ENCODE data around the gene ERBB2. TPM values are rescaled to one million over a fixed set of nuclear protein-coding genes. Genes with fewer than 3 reads are reported as not detected.
"Not testable (repeated sequence)": the region's sequence is repeated elsewhere in the genome, so short reads cannot be mapped to it uniquely, and the experiment has no call there.

Gene ERBB2
- total and polyA plus RNA-seq, 5 donors from 2014 or later = 0.36 to 5.5 (median 0.67) TPM

DNA sequence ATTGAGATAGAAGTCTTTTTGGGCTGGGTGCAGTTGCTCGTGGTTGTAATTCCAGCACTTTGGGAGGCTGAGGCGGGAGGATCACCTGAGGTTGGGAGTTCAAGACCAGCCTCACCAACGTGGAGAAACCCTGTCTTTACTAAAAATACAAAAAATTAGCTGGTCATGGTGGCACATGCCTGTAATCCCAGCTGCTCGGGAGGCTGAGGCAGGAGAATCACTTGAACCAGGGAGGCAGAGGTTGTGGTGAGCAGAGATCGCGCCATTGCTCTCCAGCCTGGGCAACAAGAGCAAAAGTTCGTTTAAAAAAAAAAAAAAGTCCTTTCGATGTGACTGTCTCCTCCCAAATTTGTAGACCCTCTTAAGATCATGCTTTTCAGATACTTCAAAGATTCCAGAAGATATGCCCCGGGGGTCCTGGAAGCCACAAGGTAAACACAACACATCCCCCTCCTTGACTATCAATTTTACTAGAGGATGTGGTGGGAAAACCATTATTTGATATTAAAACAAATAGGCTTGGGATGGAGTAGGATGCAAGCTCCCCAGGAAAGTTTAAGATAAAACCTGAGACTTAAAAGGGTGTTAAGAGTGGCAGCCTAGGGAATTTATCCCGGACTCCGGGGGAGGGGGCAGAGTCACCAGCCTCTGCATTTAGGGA lies 577 bp upstream of the ERBB2 start:
- not testable (repeated sequence) for H3K36me3 ChIP-seq (ENCODE audit: control insufficient read depth, insufficient read depth, low read length); DNase-seq; H3K36me3 Mint-ChIP-seq; H3K27me3 ChIP-seq (ENCODE audit: control insufficient read depth, insufficient read depth, low read length); H3K27ac ChIP-seq (ENCODE audit: insufficient read depth, low read length, poor library complexity, severe bottlenecking); H3K9me3 ChIP-seq (ENCODE audit: control insufficient read depth in 2 of 2, low read length in 2 of 2); ATAC-seq (ENCODE audit: low read depth in 2 of 2); H3K9me3 Mint-ChIP-seq; H3K4me3 ChIP-seq (ENCODE audit: low read depth, low read length)
- peaks cover 0 to 23% (median 7%) of the 10 kb centered on the region in 4 donors for H3K4me1 Mint-ChIP-seq
- peak overlapping the region in 1 of 3 donors; percentile 60 for H3K27ac Mint-ChIP-seq
- peaks cover 11% of the 10 kb centered on the region for H3K4me1 ChIP-seq (ENCODE audit: control insufficient read depth, insufficient read depth, low read length, poor library complexity, severe bottlenecking)
- H3K27me3 Mint-ChIP-seq = peaks cover 63% of the 10 kb centered on the region
- peak overlapping the region in 2 of 4 donors; percentile 41 to 46 for H3K4me3 Mint-ChIP-seq

DNA sequence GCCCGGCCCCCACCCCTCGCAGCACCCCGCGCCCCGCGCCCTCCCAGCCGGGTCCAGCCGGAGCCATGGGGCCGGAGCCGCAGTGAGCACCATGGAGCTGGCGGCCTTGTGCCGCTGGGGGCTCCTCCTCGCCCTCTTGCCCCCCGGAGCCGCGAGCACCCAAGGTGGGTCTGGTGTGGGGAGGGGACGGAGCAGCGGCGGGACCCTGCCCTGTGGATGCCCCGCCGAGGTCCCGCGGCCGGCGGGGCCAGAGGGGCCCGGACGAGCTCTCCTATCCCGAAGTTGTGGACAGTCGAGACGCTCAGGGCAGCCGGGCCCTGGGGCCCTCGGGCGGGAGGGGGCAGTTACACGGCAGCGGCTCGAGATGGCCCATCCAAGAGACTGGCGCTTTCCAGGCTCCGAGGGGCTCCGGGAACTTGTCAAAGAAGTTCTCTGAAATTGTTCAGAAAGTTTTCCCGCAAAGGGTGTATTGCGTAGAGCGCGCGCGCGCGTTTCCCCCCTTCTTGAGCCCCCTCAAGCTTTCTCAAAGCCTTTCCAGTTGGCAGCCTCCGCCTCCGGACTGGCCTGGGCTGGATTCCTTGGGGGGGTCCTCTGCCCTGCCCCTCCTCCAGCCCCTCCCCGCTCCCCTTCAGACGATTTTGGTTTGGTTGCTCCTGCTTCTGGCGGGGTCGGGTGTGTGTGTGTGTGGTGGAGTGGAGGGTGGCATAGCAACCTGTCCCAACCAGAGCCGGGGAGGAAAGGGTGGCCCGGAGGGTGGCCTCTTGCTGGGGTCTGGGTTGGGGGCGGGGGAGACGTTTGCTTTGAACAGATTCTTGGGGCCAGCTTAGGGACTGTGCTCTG lies 504 bp downstream of the ERBB2 start:
- Histone ChIP-seq H3K9me3 (ENCODE audit: control insufficient read depth in 2 of 2, low read length in 2 of 2) (no peaks in the 10 kb centered on the region), H3K27me3 (ENCODE audit: control insufficient read depth, insufficient read depth, low read length) (peaks cover 10% of the 10 kb centered on the region), H3K4me1 (ENCODE audit: control insufficient read depth, insufficient read depth, low read length, poor library complexity, severe bottlenecking) (peaks cover 11% of the 10 kb centered on the region), H3K4me3 (ENCODE audit: low read depth, low read length) (no peak overlapping the region), H3K36me3 (ENCODE audit: control insufficient read depth, insufficient read depth, low read length) (no peaks in the 10 kb centered on the region), H3K27ac (ENCODE audit: insufficient read depth, low read length, poor library complexity, severe bottlenecking) (no peak overlapping the region)
- Mint-ChIP-seq H3K27me3 (peaks cover 55% of the 10 kb centered on the region), H3K4me1 (peaks cover 0 to 29% (median 8%) of the 10 kb centered on the region in 4 donors), H3K4me3 (peak overlapping the region in 1 of 4 donors; percentile 41), H3K36me3 (no peaks in the 10 kb centered on the region), H3K9me3 (peaks cover 0 to 3% (median 0%) of the 10 kb centered on the region in 7 donors), H3K27ac (no peak overlapping the region)
- ATAC-seq (ENCODE audit: low read depth in 2 of 2) (no peak), DNase-seq (no peak)

DNA sequence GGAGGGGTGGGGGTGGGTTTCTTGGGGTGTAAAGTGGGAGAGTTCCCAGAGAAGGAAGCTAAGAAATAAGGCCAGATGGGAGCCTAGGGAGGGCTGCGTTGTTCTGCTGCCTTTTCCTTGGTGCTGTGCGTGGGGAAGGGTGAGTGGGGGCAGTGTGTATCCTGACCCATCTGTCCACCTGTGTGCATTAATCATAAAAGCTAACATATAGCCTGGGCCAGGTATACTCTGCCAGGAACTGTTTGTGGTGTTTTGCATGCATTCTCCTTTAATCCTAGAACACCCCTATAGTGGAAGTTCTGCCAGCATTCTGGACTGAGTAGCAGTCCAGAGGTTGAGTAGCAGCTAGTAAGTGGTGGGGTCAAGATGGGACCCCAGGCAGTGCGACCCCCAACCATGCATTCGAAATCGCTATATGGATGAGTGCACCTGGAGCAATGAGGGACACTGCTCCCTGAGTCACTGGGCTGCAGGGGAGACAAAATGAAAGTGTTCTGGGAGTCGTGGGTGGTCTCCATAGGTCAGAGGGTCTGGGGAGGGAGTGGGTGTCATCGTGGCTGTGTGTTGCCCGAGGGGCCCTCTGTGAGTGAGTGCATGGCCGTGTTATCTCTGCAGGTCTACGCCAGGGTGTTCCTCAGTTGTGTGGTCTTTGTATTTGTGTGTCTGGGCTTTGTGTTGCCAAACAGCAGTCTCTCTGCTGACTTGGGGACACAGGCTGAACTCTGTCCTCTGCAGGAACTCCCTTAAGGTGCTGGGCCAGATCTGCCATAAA lies 1.3 kb downstream of the ERBB2 start:
- Mint-ChIP-seq H3K27ac (no peak overlapping the region), H3K9me3 (peaks cover 0 to 3% (median 0%) of the 10 kb centered on the region in 7 donors), H3K36me3 (no peaks in the 10 kb centered on the region), H3K27me3 (peaks cover 55% of the 10 kb centered on the region), H3K4me1 (peaks cover 0 to 33% (median 8%) of the 10 kb centered on the region in 4 donors), H3K4me3 (no peak overlapping the region)
- Histone ChIP-seq H3K27ac (ENCODE audit: insufficient read depth, low read length, poor library complexity, severe bottlenecking) (no peak overlapping the region), H3K4me1 (ENCODE audit: control insufficient read depth, insufficient read depth, low read length, poor library complexity, severe bottlenecking) (peaks cover 11% of the 10 kb centered on the region), H3K36me3 (ENCODE audit: control insufficient read depth, insufficient read depth, low read length) (no peaks in the 10 kb centered on the region), H3K4me3 (ENCODE audit: low read depth, low read length) (no peak overlapping the region), H3K9me3 (ENCODE audit: control insufficient read depth in 2 of 2, low read length in 2 of 2) (no peaks in the 10 kb centered on the region), H3K27me3 (ENCODE audit: control insufficient read depth, insufficient read depth, low read length) (peaks cover 10% of the 10 kb centered on the region)
- ATAC-seq (ENCODE audit: low read depth in 2 of 2) (no peak), DNase-seq (no peak)

- Mint-ChIP-seq H3K27ac (no peak overlapping the region), H3K36me3 (no peaks in the 10 kb centered on the region), H3K4me3 (no peak overlapping the region), H3K9me3 (peaks cover 0 to 3% (median 0%) of the 10 kb centered on the region in 7 donors), H3K27me3 (peaks cover 55% of the 10 kb centered on the region), H3K4me1 (peaks cover 1 to 40% (median 12%) of the 10 kb centered on the region in 4 donors)
- H3K27ac ChIP-seq (ENCODE audit: insufficient read depth, low read length, poor library complexity, severe bottlenecking) = no peak overlapping the region
- DNase-seq = no peak
- no peaks in the 10 kb centered on the region for H3K36me3 ChIP-seq (ENCODE audit: control insufficient read depth, insufficient read depth, low read length)
- H3K4me3 ChIP-seq (ENCODE audit: low read depth, low read length) = no peak overlapping the region
- peaks cover 17% of the 10 kb centered on the region for H3K4me1 ChIP-seq (ENCODE audit: control insufficient read depth, insufficient read depth, low read length, poor library complexity, severe bottlenecking)
- H3K9me3 ChIP-seq (ENCODE audit: control insufficient read depth in 2 of 2, low read length in 2 of 2) = no peaks in the 10 kb centered on the region
- peaks cover 10% of the 10 kb centered on the region for H3K27me3 ChIP-seq (ENCODE audit: control insufficient read depth, insufficient read depth, low read length)
- ATAC-seq (ENCODE audit: low read depth in 2 of 2) = no peak
Observed at GRCh38 chr17:39701784-39702422, 2.0 kb downstream of the ERBB2 start.

- H3K27me3 Mint-ChIP-seq = peaks cover 46% of the 10 kb centered on the region
- DNase-seq (no peak), ATAC-seq (ENCODE audit: low read depth in 2 of 2) (no peak)
- H3K27ac Mint-ChIP-seq = no peak overlapping the region
- Histone ChIP-seq H3K4me3 (ENCODE audit: low read depth, low read length) (no peak overlapping the region), H3K36me3 (ENCODE audit: control insufficient read depth, insufficient read depth, low read length) (no peaks in the 10 kb centered on the region), H3K9me3 (ENCODE audit: control insufficient read depth in 2 of 2, low read length in 2 of 2) (no peaks in the 10 kb centered on the region), H3K27ac (ENCODE audit: insufficient read depth, low read length, poor library complexity, severe bottlenecking) (no peak overlapping the region), H3K27me3 (ENCODE audit: control insufficient read depth, insufficient read depth, low read length) (peaks cover 10% of the 10 kb centered on the region), H3K4me1 (ENCODE audit: control insufficient read depth, insufficient read depth, low read length, poor library complexity, severe bottlenecking) (peaks cover 25% of the 10 kb centered on the region)
- no peaks in the 10 kb centered on the region for H3K36me3 Mint-ChIP-seq
- H3K4me1 Mint-ChIP-seq = peaks cover 6 to 53% (median 17%) of the 10 kb centered on the region in 4 donors
- H3K9me3 Mint-ChIP-seq = peaks cover 0 to 3% (median 0%) of the 10 kb centered on the region in 7 donors
- H3K4me3 Mint-ChIP-seq = no peak overlapping the region
Observed at GRCh38 chr17:39702901-39703893, 3.3 kb downstream of the ERBB2 start.

DNA sequence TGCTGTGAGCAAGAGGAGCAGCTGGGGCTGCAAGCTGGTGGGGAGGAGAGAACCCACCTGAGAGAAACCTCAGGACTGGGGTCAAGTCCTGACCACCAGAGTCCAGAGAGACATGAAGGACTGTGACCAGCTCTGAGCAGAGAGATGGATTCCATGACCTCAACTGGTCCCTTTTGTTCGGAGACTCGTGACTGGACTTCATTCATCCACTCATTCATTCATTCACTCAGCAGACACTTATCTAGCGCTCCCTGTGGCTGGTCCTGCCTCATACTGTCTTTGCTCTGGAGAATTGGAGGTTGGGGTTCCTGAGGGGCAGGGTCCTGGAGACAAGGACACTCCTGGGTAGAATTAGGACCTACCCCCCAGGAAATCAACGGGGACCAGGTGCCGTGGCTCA lies 4.0 kb downstream of the ERBB2 start:
- peaks cover 25% of the 10 kb centered on the region for H3K4me1 ChIP-seq (ENCODE audit: control insufficient read depth, insufficient read depth, low read length, poor library complexity, severe bottlenecking)
- Mint-ChIP-seq H3K27ac (no peak overlapping the region), H3K4me1 (peaks cover 6 to 57% (median 16%) of the 10 kb centered on the region in 4 donors), H3K27me3 (peaks cover 40% of the 10 kb centered on the region), H3K9me3 (peaks cover 0 to 3% (median 0%) of the 10 kb centered on the region in 7 donors), H3K36me3 (no peaks in the 10 kb centered on the region), H3K4me3 (no peak overlapping the region)
- ATAC-seq (ENCODE audit: low read depth in 2 of 2) = no peak
- DNase-seq = no peak
- peaks cover 8% of the 10 kb centered on the region for H3K27me3 ChIP-seq (ENCODE audit: control insufficient read depth, insufficient read depth, low read length)
- no peaks in the 10 kb centered on the region for H3K9me3 ChIP-seq (ENCODE audit: control insufficient read depth in 2 of 2, low read length in 2 of 2)
- no peak overlapping the region for H3K27ac ChIP-seq (ENCODE audit: insufficient read depth, low read length, poor library complexity, severe bottlenecking)
- no peak overlapping the region for H3K4me3 ChIP-seq (ENCODE audit: low read depth, low read length)
- H3K36me3 ChIP-seq (ENCODE audit: control insufficient read depth, insufficient read depth, low read length) = no peaks in the 10 kb centered on the region

Measured in CD4-positive, CD25-positive, alpha-beta regulatory T cell (primary cell).